Measurements from ENCODE around the gene NPAS3. TPM values are rescaled to one million over a fixed set of nuclear protein-coding genes. Genes with fewer than 3 reads are reported as not detected.

NPAS3 gene
- total RNA-seq, 1 experiment from 2014 or later: 0.35 TPM

- H3K9me3 Mint-ChIP-seq (ENCODE audit: unreplicated experiment): no peaks in the 10 kb centered on the region
- CTCF ChIA-PET: interaction anchor here (0.6 kb wide), 1 partner anchor 101 kb away, joined by 3 read pairs; no protein-coding TSS in a partner anchor
Observed at GRCh38 chr14:33464254-33464962, 525.7 kb downstream of the NPAS3 start.

GRCh38 chr14:33465846-33466700 is 527.4 kb downstream of the NPAS3 start:
- Mint-ChIP-seq H3K27ac (ENCODE audit: low read depth, unreplicated experiment) (no peak overlapping the region), H3K36me3 (ENCODE audit: insufficient read depth, unreplicated experiment) (no peaks in the 10 kb centered on the region), H3K9me3 (ENCODE audit: unreplicated experiment) (no peaks in the 10 kb centered on the region), H3K4me1 (ENCODE audit: insufficient read depth, unreplicated experiment) (no peaks in the 10 kb centered on the region), H3K27me3 (ENCODE audit: insufficient read depth, unreplicated experiment) (no peaks in the 10 kb centered on the region), H3K4me3 (ENCODE audit: unreplicated experiment) (no peak overlapping the region)
- no TSS peak for BruUV-seq (replicated peaks)
- intact Hi-C loops (cut with micrococcal nuclease): no loop called here
- TF ChIP-seq CTCF (IDR thresholded peaks at IDR 0.05; ENCODE audit: unreplicated experiment): no peak
- ChIA-PET CTCF (no interaction called here), POLR2A (no interaction called here)
- DNase-seq (ENCODE audit: unreplicated experiment): no peak

More at GRCh38 chr14:33464254-33464962, 525.7 kb downstream of the NPAS3 start:
- H3K4me1 Mint-ChIP-seq (ENCODE audit: insufficient read depth, unreplicated experiment): peaks cover 4% of the 10 kb centered on the region
- intact Hi-C loops (cut with micrococcal nuclease): no loop called here
- H3K27ac Mint-ChIP-seq (ENCODE audit: low read depth, unreplicated experiment): no peak overlapping the region
- H3K4me3 Mint-ChIP-seq (ENCODE audit: unreplicated experiment): no peak overlapping the region
- no peak for DNase-seq (ENCODE audit: unreplicated experiment)
- H3K27me3 Mint-ChIP-seq (ENCODE audit: insufficient read depth, unreplicated experiment): no peaks in the 10 kb centered on the region
- no peaks in the 10 kb centered on the region for H3K36me3 Mint-ChIP-seq (ENCODE audit: insufficient read depth, unreplicated experiment)
- POLR2A ChIA-PET: interaction anchor here (0.6 kb wide), 2 partner anchors 55 to 96 kb away, joined by 3 read pairs; no protein-coding TSS in a partner anchor
- no TSS peak for BruUV-seq (replicated peaks)
- no peak for TF ChIP-seq CTCF (IDR thresholded peaks at IDR 0.05; ENCODE audit: unreplicated experiment)

GRCh38 chr14:33467971-33468370 is 529.3 kb downstream of the NPAS3 start:
- no peak for TF ChIP-seq CTCF (IDR thresholded peaks at IDR 0.05; ENCODE audit: unreplicated experiment)
- Mint-ChIP-seq H3K27me3 (ENCODE audit: insufficient read depth, unreplicated experiment) (no peaks in the 10 kb centered on the region), H3K4me1 (ENCODE audit: insufficient read depth, unreplicated experiment) (no peaks in the 10 kb centered on the region), H3K36me3 (ENCODE audit: insufficient read depth, unreplicated experiment) (no peaks in the 10 kb centered on the region), H3K4me3 (ENCODE audit: unreplicated experiment) (no peak overlapping the region), H3K27ac (ENCODE audit: low read depth, unreplicated experiment) (no peak overlapping the region), H3K9me3 (ENCODE audit: unreplicated experiment) (no peaks in the 10 kb centered on the region)
- intact Hi-C loops (cut with micrococcal nuclease): no loop called here
- no TSS peak for BruUV-seq (replicated peaks)
- ChIA-PET CTCF (no interaction called here), POLR2A (no interaction called here)
- no peak for DNase-seq (ENCODE audit: unreplicated experiment)

- POLR2A ChIA-PET: no interaction called here
- Mint-ChIP-seq H3K27ac (ENCODE audit: low read depth, unreplicated experiment) (no peak overlapping the region), H3K4me1 (ENCODE audit: insufficient read depth, unreplicated experiment) (no peaks in the 10 kb centered on the region), H3K9me3 (ENCODE audit: unreplicated experiment) (no peaks in the 10 kb centered on the region), H3K4me3 (ENCODE audit: unreplicated experiment) (no peak overlapping the region), H3K36me3 (ENCODE audit: insufficient read depth, unreplicated experiment) (no peaks in the 10 kb centered on the region), H3K27me3 (ENCODE audit: insufficient read depth, unreplicated experiment) (no peaks in the 10 kb centered on the region)
- intact Hi-C loops (cut with micrococcal nuclease): no loop called here
- CTCF ChIA-PET: no interaction called here
- no peak for DNase-seq (ENCODE audit: unreplicated experiment)
- no TSS peak for BruUV-seq (replicated peaks)
- TF ChIP-seq CTCF (IDR thresholded peaks at IDR 0.05; ENCODE audit: unreplicated experiment): no peak
Observed at GRCh38 chr14:33469898-33470297, 531.2 kb downstream of the NPAS3 start.
